H9 (cell line): ENCODE data around the gene MFSD6. TPM values are rescaled to one million over a fixed set of nuclear protein-coding genes. Genes with fewer than 3 reads are reported as not detected.

Experiments used
- DNase-seq: peaks from one replicate; pipeline ENCODE4 v3.0.0-alpha.2; 2017
- H2AFZ ChIP-seq: one replicate; pipeline ENCODE4 v1.6.1; 2013; ENCODE audit warnings: mild to moderate bottlenecking, low read length, control low read depth, moderate library complexity
- H2AK5ac ChIP-seq: 2 replicates; pipeline ENCODE4 v1.6.1; 2013; ENCODE audit warnings: low read length, control low read depth, mixed read lengths; ENCODE audit not compliant: insufficient read length
- H2BK120ac ChIP-seq: one replicate; pipeline ENCODE4 v1.6.1; 2013; ENCODE audit warnings: low read depth, mild to moderate bottlenecking, low read length, control low read depth, inconsistent platforms; ENCODE audit not compliant: poor library complexity, severe bottlenecking
- H2BK12ac ChIP-seq: 2 replicates; pipeline ENCODE4 v1.6.1; 2013; ENCODE audit warnings: low read length, control low read depth, mixed read lengths, low read depth; ENCODE audit not compliant: insufficient read length
- H2BK15ac ChIP-seq: 2 replicates; pipeline ENCODE4 v1.6.1; 2013; ENCODE audit warnings: low read depth, low read length, control low read depth
- H2BK20ac ChIP-seq: one replicate; pipeline ENCODE4 v1.6.1; 2013; ENCODE audit warnings: low read depth, mild to moderate bottlenecking, low read length, control low read depth, inconsistent platforms; ENCODE audit not compliant: poor library complexity, severe bottlenecking
- H2BK5ac ChIP-seq: 2 replicates; pipeline ENCODE4 v1.6.1; 2013; ENCODE audit warnings: low read length, control low read depth, mixed read lengths; ENCODE audit not compliant: insufficient read length
- H3K14ac ChIP-seq: 2 replicates; pipeline ENCODE4 v1.6.1; 2013; ENCODE audit warnings: low read length, control low read depth; ENCODE audit not compliant: insufficient read depth
- H3K18ac ChIP-seq: 2 replicates; pipeline ENCODE4 v1.6.1; 2013; ENCODE audit warnings: low read depth, mild to moderate bottlenecking, mixed read lengths, low read length, control low read depth; ENCODE audit not compliant: insufficient read length
- H3K23ac ChIP-seq: 2 replicates; pipeline ENCODE4 v1.6.1; 2013; ENCODE audit warnings: low read length, control low read depth, mixed read lengths, low read depth; ENCODE audit not compliant: insufficient read length
- H3K23me2 ChIP-seq: 2 replicates; pipeline ENCODE4 v1.6.1; 2013; ENCODE audit warnings: low read depth, mild to moderate bottlenecking, mixed read lengths, low read length, control low read depth; ENCODE audit not compliant: insufficient read length, poor library complexity, severe bottlenecking
- H3K27ac ChIP-seq: 2 replicates; pipeline ENCODE4 v1.5.1; 2013; ENCODE audit warnings: low read length, control low read depth, mixed read lengths, low read depth; ENCODE audit not compliant: insufficient read length
- H3K27me3 ChIP-seq: 2 replicates; pipeline ENCODE4 v1.6.1; 2013; ENCODE audit warnings: low read length, control low read depth, inconsistent platforms; ENCODE audit not compliant: insufficient read depth
- H3K4ac ChIP-seq: 2 replicates; pipeline ENCODE4 v1.6.1; 2013; ENCODE audit warnings: low read depth, mild to moderate bottlenecking, control low read depth, inconsistent platforms, low read length, moderate library complexity
- H3K4me1 ChIP-seq: 2 replicates; pipeline ENCODE4 v1.6.1; 2013; ENCODE audit warnings: low read length, control low read depth, inconsistent platforms; ENCODE audit not compliant: insufficient read depth
- H3K4me2 ChIP-seq: 2 replicates; pipeline ENCODE4 v1.6.1; 2013; ENCODE audit warnings: low read length, control low read depth, mixed read lengths; ENCODE audit not compliant: insufficient read length, insufficient read depth
- H3K56ac ChIP-seq: 2 replicates; pipeline ENCODE4 v1.6.1; 2013; ENCODE audit warnings: low read depth, mild to moderate bottlenecking, mixed read lengths, low read length, control low read depth; ENCODE audit not compliant: insufficient read length
- H3K79me1 ChIP-seq: 2 replicates; pipeline ENCODE4 v1.6.1; 2013; ENCODE audit warnings: low read depth, mild to moderate bottlenecking, moderate library complexity, low read length, control low read depth, inconsistent platforms; ENCODE audit not compliant: insufficient read depth, poor library complexity, severe bottlenecking
- H3K79me2 ChIP-seq: 2 replicates; pipeline ENCODE4 v1.6.1; 2013; ENCODE audit warnings: low read length, control low read depth, inconsistent platforms; ENCODE audit not compliant: insufficient read depth
- H3K9ac ChIP-seq: 2 replicates; pipeline ENCODE4 v1.6.1; 2013; ENCODE audit warnings: low read length, control low read depth, mixed read lengths; ENCODE audit not compliant: insufficient read length; ENCODE audit errors: extremely low read depth
- H3K9me3 ChIP-seq: one replicate; pipeline ENCODE4 v1.6.1; 2013; ENCODE audit warnings: low read depth, low read length, inconsistent platforms; ENCODE audit not compliant: control insufficient read depth
- H3T11ph ChIP-seq: one replicate; pipeline ENCODE4 v1.6.1; 2013; ENCODE audit warnings: mild to moderate bottlenecking, low read length, control low read depth, inconsistent platforms
- H4K20me1 ChIP-seq: one replicate; pipeline ENCODE4 v1.6.1; 2013; ENCODE audit not compliant: control insufficient read depth, insufficient read length, insufficient read depth
- H4K5ac ChIP-seq: 2 replicates; pipeline ENCODE4 v1.6.1; 2013; ENCODE audit warnings: low read depth, mild to moderate bottlenecking, mixed read lengths, low read length, control low read depth; ENCODE audit not compliant: insufficient read length
- H4K8ac ChIP-seq: replicated peaks from 2 replicates; pipeline ENCODE4 v1.6.1; 2013; ENCODE audit warnings: low read length, control low read depth, mixed read lengths, low read depth; ENCODE audit not compliant: insufficient read length
- H4K91ac ChIP-seq: 2 replicates; pipeline ENCODE4 v1.6.1; 2013; ENCODE audit warnings: low read depth, mild to moderate bottlenecking, moderate library complexity, mixed read lengths, low read length, control low read depth; ENCODE audit not compliant: insufficient read length
- H3K27ac Mint-ChIP-seq, 3 experiments: 2 replicates in 2 of 3; 3 replicates in 1 of 3; pipeline ENCODE4 v1.8.0; 2020 to 2021; ENCODE audit warnings: mixed read lengths in 3 of 3, mild to moderate bottlenecking in 1 of 3, moderate library complexity in 1 of 3
- H3K27me3 Mint-ChIP-seq: 2 replicates; pipeline ENCODE4 v1.8.0; 2021; ENCODE audit warnings: low read depth, mild to moderate bottlenecking, moderate library complexity, mixed read lengths
- H3K36me3 Mint-ChIP-seq, 3 experiments: 2 replicates in 2 of 3; 3 replicates in 1 of 3; pipeline ENCODE4 v1.8.0; 2020 to 2021; ENCODE audit warnings: low read depth in 3 of 3, mixed read lengths in 3 of 3; ENCODE audit not compliant: insufficient read depth in 1 of 3
- H3K4me1 Mint-ChIP-seq, 2 experiments: 2 replicates each; pipeline ENCODE4 v1.8.0; 2020; ENCODE audit warnings: mixed read lengths in 2 of 2
- H3K4me3 Mint-ChIP-seq, 2 experiments: 2 replicates in 1 of 2; 3 replicates in 1 of 2; pipeline ENCODE4 v1.8.0; 2020 to 2021; ENCODE audit warnings: mild to moderate bottlenecking in 2 of 2, mixed read lengths in 2 of 2, moderate library complexity in 1 of 2
- H3K9me3 Mint-ChIP-seq, 2 experiments: 2 replicates in 1 of 2; 3 replicates in 1 of 2; pipeline ENCODE4 v1.8.0; 2020; ENCODE audit warnings: mild to moderate bottlenecking in 2 of 2, mixed read lengths in 2 of 2, moderate library complexity in 1 of 2
- WGBS: extraction: QIAGEN DNeasy Blood & Tissue Kit; methylation state at CpG from one replicate; pipeline ENCODE4 v1.1.7; 2013; ENCODE audit warnings: missing lambda C conversion rate, low lambda C conversion rate, mixed read lengths; ENCODE audit not compliant: insufficient read length; ENCODE audit errors: extremely low coverage; 5-methylcytosine and 5-hydroxymethylcytosine counted together
- total RNA-seq: library from RNA; stranded (reverse); gene quantifications from 2 replicates; pipeline ENCODE4 v1.2.1, GENCODE V29; 2021
- TF ChIP-seq, protein P1 (sequence below): fragments of 200-600 bp; sonication (generic); conservative IDR thresholded peaks from 3 replicates; pipeline ENCODE4 v1.8.0; 2021; ENCODE audit warnings: antibody characterized with exemption, mild to moderate bottlenecking

The MFSD6 gene
- total RNA-seq, 1 experiment from 2014 or later = 4.0 TPM

DNA sequence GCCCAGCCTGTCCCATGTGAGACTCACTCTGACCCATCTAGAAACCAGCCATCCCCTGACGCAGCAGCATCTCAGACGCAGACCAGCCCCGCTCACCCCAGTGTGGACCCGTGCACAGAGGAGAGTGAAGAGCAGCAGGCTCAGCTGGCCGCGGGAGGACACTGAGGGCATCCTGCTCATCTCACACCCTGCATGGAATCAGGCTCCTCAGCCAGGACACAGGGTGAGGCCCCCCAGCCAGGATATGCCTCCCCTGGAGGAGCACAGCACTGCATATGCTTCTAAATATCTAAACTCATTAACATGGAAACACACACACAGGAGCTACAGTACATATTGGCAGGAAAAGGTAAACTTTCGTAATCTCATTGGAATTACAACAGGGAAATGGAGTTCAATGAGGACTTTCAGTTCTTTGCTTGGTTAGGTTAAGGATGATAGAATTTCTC lies 91.9 kb downstream of the MFSD6 start:
- no peak overlapping the region for H3K4me3 Mint-ChIP-seq
- Histone ChIP-seq H2BK15ac (no peak overlapping the region), H3K4ac (no peak overlapping the region), H3K79me2 (no peaks in the 10 kb centered on the region), H3K27me3 (no peaks in the 10 kb centered on the region), H3T11ph (no peak overlapping the region), H4K5ac (no peak overlapping the region), H2BK20ac (no peak overlapping the region), H3K79me1 (no peaks in the 10 kb centered on the region), H4K8ac (no peak overlapping the region), H3K9me3 (no peaks in the 10 kb centered on the region), H2BK5ac (no peak overlapping the region), H3K27ac (no peak overlapping the region), H3K23ac (no peak overlapping the region), H4K20me1 (no peaks in the 10 kb centered on the region), H3K4me1 (peaks cover 2% of the 10 kb centered on the region; the same call in 1 of the 2 replicates), H2AK5ac (no peak overlapping the region), H3K4me2 (no peak overlapping the region), H3K9ac (no peak overlapping the region), H3K56ac (no peak overlapping the region), H2BK120ac (no peak overlapping the region), H3K18ac (no peak overlapping the region), H3K23me2 (no peaks in the 10 kb centered on the region), H2BK12ac (no peak overlapping the region), H2AFZ (no peak overlapping the region), H4K91ac (no peak overlapping the region), H3K14ac (no peak overlapping the region)
- H3K27me3 Mint-ChIP-seq = no peaks in the 10 kb centered on the region
- H3K27ac Mint-ChIP-seq = peak overlapping the region in 1 of 3 experiments; percentile 33; a peak in 1 of 7 replicates
- no CpG with 5 or more reads among the region's 7 CpGs for WGBS
- DNase-seq = no peak
- TF ChIP-seq, protein P1, sequence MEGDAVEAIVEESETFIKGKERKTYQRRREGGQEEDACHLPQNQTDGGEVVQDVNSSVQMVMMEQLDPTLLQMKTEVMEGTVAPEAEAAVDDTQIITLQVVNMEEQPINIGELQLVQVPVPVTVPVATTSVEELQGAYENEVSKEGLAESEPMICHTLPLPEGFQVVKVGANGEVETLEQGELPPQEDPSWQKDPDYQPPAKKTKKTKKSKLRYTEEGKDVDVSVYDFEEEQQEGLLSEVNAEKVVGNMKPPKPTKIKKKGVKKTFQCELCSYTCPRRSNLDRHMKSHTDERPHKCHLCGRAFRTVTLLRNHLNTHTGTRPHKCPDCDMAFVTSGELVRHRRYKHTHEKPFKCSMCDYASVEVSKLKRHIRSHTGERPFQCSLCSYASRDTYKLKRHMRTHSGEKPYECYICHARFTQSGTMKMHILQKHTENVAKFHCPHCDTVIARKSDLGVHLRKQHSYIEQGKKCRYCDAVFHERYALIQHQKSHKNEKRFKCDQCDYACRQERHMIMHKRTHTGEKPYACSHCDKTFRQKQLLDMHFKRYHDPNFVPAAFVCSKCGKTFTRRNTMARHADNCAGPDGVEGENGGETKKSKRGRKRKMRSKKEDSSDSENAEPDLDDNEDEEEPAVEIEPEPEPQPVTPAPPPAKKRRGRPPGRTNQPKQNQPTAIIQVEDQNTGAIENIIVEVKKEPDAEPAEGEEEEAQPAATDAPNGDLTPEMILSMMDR = no peak
- H3K36me3 Mint-ChIP-seq = no peaks in the 10 kb centered on the region
- H3K9me3 Mint-ChIP-seq = no peaks in the 10 kb centered on the region
- H3K4me1 Mint-ChIP-seq = peaks cover 11 to 12% of the 10 kb centered on the region in 2 experiments
